GM19455 (cell line): Measurements from ENCODE around the gene DPRX.

Experiments used
- ATAC-seq: cut with Tn5 transposase; IDR thresholded peaks from one replicate; pipeline ENCODE4 v1.9.1; 2021; ENCODE audit not compliant: unreplicated experiment

DPRX gene

GRCh38 chr19:53631949-53632407 lies at the start of gene DPRX:
Gene DPRX, plus strand, starts transcription at chr19:53631999. Its CDS starts 108 bp downstream, at chr19:53632107.
- ATAC-seq: no peak

GRCh38 chr19:53583181-53583580 lies 48.6 kb upstream of the DPRX start:
- ATAC-seq: no peak

DNA sequence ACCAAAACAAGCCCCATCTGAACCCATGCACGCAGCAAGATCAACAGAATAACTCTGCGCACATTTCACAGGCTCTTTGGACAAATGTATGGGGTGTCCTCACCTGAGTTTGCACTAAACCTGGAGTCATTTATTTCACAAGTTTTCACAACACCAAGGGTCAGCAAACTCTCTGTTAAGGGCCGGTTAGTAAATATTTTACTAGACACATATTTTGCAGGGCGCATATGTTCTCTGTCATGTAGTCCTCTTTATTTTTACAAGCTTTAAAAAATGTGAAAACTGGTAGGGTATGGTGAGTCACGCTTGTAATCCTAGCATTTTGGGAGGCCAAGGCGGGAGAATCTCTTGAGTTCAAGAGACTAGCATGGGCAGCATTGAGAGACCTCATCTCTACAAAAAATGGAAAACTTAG lies 45.5 kb upstream of the DPRX start:
- ATAC-seq: no peak

GRCh38 chr19:53594811-53595509 lies 36.8 kb upstream of the DPRX start:
- no peak for ATAC-seq

DNA sequence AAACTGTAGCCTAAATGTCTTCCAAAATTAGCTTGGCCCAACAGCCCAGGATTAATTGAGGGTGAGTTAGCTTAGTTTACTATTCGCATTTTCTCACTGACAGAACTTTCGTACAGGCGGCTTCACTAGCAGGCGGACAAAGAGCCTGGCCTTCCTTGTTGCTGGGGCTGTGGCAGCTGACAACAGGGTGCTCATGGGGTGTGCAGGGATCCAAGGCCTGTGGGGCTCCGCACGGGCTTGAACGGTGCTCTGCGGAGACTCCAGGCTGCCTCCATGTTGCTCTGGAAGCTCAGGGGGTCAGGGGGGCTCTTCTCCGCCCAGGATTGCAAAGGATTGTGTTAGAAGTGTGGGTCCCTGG lies 36.3 kb upstream of the DPRX start:
- ATAC-seq: no peak

GRCh38 chr19:53596056-53596455 lies 35.7 kb upstream of the DPRX start:
- no peak for ATAC-seq

DNA sequence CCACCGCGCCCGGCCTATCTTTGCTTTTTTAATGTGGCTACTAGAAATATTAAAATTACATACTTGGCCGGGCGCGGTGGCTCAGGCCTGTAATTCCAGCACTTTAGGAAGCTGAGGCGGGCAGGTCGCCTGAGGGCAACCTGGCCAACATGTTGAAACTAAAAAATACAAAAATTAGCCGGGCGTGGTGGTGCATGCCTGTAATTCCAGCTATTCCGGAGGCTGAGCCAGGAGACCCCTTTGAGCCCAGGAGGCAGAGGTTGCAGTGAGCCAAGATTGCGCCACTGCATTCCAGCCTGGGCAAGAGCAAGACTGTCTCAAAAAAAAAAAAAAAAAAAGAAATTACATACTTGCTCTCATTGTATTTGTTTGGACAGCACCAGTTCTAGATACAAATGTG lies 34.8 kb upstream of the DPRX start:
- ATAC-seq: no peak

GRCh38 chr19:53598361-53598760 lies 33.4 kb upstream of the DPRX start:
- ATAC-seq: no peak

- ATAC-seq: no peak
These were observed 31.6 kb upstream of the DPRX start for GRCh38 chr19:53600217-53600616.

GRCh38 chr19:53606031-53606430 lies 25.8 kb upstream of the DPRX start:
- no peak for ATAC-seq

DNA sequence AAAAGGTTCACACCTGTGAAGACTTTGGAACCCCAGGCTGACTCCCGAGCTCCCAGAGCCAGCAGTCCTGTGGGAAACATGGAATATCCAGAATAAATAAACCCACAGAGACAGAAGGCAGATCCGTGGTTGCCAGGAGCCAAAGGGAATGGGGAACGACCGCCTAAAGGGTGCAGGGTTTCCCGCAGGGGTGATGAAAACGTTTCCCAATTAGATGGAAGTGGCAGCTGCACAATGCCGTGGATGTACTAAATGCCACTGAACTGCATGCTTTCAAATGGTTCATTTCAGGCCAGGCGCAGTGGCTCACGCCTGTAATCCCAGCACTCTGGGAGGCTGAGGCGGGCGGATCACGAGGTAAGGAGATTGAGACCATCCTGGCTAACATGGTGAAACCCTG lies 23.4 kb upstream of the DPRX start:
- ATAC-seq: no peak

DNA sequence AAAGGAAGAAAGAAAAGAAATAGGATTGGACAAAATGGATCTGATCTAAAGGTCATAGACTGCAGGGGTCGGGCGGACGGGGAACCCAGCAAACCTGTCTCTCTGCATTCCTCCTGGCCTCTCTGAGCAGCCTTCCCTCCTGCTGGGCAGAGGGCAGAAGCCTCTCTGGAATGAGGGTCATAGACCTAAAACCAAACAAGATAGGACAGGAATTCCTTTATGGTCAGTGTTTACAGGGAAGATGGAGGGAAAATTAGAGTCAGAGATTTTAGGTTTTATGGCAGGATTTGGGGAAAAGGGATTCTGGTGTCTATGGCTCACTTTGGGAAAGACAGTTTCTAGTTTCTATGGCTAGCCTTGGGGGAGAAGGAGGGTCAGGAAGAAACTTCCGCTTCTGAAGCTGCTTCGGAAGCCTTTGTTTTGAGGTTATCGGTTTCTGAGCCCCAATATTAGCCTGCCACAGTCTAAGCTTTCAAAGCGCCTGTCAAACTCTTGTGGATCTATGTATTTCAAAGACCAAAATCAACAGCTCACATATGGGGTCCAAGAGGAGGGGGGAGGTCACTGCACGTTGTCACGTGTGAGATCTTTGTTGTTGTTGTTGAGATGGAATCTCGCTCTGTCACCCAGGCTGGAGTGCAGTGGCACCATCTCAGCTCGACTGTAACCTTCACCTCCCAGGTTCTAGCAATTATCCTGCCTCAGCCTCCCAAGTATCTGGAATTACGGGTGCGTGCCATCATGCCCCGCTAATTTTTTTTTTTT lies 18.9 kb upstream of the DPRX start:
- ATAC-seq: no peak

DNA sequence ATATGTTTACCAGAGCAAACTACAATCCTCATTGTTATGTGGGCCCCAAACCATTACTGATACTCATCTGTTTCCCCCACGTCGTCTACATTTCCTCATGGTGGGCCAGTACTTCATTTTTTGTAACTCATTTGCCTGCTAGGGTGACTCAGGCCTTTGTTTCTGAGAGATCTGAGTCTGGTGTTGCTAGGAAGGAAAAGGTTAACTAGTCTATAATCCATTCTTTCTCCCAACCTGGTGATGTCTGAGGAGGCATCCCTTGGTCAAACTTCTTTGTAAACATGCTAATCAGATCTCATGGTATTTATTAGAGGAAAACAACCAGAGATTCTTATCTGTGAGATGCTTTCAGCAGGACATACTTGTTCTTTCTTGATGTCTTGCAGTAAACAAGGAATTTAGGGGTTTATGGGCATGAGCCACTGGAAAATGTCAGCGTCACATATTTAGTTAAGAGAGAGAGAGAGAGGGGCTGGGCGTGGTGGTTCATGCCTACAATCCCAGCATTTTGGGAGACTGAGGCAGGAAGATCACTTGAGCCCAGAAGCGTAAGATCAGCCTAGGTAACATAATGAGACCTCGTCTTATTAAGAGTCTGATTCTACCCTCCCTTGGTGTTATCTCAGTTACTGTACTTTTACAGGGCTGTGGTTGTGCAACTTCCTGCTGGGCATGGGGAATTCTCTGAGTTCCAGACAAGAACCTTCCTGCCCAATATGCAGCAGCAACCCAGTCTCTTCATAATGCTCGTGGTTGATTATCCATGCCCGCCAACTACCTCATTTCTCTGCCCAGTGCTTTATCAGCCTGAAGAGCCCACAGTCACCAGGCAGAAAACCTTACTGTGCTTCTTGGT lies 9.7 kb upstream of the DPRX start:
- no peak for ATAC-seq

DNA sequence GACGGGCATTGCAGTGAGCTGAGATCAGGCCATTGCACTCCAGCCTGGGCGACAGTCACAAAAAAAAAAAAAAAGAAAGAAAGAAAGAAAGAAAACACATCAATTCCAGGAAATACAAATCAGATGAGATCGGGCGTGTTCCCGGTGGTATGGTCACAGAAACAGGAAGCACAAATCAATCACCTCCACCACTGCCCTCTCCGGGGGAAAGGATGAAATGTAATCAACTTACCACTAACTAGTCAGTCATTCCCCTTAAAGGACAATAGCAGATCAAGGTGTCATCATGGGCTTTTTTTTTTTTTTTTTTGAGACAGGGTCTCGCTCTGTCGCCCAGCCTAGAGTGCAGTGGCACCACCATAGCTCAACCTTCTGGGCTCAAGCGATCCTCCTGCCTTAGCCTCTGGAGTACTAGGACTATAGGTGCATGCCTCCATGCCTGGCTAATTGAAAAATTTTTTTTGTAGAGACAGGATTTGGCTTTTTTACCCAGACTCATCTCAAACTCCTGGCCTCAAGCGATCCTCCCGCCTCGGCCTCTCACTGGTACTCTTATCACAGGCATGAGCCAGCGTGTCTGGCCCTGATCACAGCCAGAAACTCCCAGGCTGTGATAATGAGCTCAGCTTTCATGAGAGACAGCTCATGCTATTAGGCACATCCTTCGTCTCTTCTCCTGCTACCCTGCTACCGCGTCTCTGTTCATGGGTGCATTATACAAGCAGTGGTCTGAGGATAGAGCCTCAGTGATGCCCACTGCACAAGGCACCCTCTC lies 6.8 kb upstream of the DPRX start:
- no peak for ATAC-seq

- ATAC-seq: no peak
These were observed 5.3 kb upstream of the DPRX start for GRCh38 chr19:53626486-53626885.

DNA sequence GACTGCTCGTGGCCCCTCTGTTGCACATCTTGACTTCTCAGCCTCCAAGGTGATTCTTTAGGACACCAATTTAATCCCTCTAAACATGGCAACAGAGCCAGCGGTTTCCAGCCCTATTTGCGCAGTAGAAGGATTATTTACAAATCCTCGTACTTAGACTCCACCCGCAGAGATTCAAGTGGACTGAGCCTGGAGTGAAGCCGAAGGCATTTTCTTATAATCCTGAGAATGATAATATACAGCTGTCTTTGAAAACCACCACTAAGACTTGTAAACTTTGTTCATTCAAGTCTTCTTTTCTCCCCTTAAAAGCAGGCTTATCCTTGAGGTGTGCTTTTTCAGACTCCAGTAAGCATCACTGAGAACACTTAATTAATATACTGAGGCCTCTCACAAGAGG lies 4.8 kb upstream of the DPRX start:
- ATAC-seq: no peak

- no peak for ATAC-seq
These were observed 3.0 kb downstream of the DPRX start for GRCh38 chr19:53634768-53635167.

DNA sequence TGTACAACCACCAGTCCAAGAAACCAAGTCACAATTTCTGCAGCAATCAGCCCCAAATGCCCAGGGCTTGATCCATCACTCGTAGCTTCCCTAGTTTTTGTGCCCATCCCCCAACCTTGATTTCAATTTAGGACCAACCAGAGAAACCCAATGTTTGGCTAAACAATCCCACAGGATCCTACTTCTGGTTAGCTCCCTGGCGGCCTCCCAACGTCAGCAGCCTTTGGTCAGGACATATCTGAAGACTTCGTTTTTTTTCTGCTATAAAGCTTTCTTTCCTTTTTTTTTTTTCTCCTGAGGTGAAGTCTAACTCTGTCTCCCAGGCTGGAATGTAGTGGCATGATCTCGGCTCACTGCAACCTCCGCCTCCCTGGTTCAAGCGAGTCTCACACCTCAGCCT lies 7.7 kb downstream of the DPRX start:
- ATAC-seq: no peak

GRCh38 chr19:53642381-53643099 lies 10.7 kb downstream of the DPRX start:
- ATAC-seq: no peak
